GM12874 (cell line): ENCODE results near the gene PYGO2.

Source experiments
- CTCF ChIP-seq: IDR thresholded peaks from 2 replicates; pipeline ENCODE4 v1.5.1; 2011; ENCODE audit warnings: low read depth, mild to moderate bottlenecking, control low read depth, low read length, moderate library complexity; ENCODE audit not compliant: insufficient read depth

Gene PYGO2

GRCh38 chr1:154931940-154932487 is 29.6 kb downstream of the PYGO2 start:
- TF ChIP-seq CTCF = no peak

GRCh38 chr1:154926201-154926600 is 35.4 kb downstream of the PYGO2 start:
- no peak for TF ChIP-seq CTCF

- TF ChIP-seq CTCF = no peak
These were observed 36.0 kb downstream of the PYGO2 start for GRCh38 chr1:154925335-154926170.

GRCh38 chr1:154923695-154924094 is 37.9 kb downstream of the PYGO2 start:
- TF ChIP-seq CTCF = no peak

GRCh38 chr1:154913273-154913672 is 48.3 kb downstream of the PYGO2 start:
- TF ChIP-seq CTCF = no peak

- no peak for TF ChIP-seq CTCF
These were observed 48.8 kb downstream of the PYGO2 start for GRCh38 chr1:154912755-154913154.

- TF ChIP-seq CTCF = no peak
These were observed 49.7 kb downstream of the PYGO2 start for GRCh38 chr1:154911691-154912550.
